Activated naive CD4-positive, alpha-beta T cell treated with Interleukin-2 at 50 U/mL for 16 hours (primary cell): Measurements from ENCODE around the gene WNK4.

Experiments
- DNase-seq: peaks from one replicate; pipeline ENCODE4 v3.0.0-alpha.2; 2020

Gene WNK4

DNA sequence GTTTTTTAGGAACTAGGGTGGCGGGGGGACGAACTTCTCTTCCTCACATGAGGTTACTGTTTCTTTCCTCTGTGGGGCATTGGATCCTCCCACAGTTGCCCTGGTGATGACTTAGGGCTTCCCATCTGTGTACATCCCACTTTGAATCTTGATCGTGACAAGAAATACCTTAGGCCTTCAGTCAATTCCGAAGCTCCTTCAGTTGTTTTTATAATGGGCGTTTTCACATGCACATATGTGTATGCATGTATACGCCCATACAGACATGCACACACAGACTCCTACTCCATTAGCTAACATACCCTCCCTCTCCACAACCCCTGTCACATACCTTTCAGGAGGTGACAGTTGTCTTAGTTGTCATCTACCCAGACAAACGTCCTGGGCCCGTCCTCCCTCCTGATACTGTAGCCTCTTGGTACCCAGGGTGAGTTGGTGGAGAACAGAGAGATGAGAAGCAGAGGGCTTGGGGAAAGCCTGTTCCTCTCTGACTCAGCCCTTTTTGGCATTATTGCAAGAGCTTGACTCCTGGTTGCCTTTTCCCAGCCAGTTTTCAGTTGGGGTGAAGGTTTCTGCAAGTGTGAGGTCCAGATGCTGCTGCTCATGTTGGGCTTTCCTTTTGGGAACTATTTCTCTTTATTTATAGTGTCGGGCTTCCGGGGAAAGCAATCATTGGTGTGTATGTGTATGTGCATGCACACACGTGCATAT is 61.7 kb downstream of the WNK4 start:
- no peak for DNase-seq

DNA sequence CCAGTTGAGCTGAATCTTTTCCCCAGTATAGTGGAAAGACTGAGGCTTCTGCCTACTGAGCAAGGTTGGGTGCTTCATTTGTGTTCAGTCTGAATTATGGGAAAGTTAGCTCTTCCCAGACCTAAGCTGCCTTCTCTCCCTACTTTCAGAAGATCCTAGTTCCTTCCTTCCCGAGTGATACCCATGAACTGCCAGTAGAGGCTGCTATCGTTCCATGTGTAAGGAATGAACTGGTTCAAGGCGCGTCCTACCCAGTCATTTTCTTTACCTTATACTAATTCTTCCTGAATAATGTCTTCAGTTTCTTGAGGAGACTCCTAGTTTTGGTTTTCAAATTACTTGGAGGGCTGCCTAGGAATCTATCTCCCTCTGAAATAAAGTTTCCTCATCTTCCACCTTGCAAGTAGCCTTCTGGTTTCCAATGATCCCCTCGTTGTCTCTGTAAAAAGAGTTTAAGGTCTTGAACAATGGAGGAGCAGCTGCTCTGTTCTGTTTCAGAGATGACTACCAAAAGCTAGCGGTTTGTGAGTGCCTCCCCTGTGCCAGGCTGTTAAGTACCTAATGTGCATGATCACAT is 63.0 kb downstream of the WNK4 start:
- no peak for DNase-seq

DNA sequence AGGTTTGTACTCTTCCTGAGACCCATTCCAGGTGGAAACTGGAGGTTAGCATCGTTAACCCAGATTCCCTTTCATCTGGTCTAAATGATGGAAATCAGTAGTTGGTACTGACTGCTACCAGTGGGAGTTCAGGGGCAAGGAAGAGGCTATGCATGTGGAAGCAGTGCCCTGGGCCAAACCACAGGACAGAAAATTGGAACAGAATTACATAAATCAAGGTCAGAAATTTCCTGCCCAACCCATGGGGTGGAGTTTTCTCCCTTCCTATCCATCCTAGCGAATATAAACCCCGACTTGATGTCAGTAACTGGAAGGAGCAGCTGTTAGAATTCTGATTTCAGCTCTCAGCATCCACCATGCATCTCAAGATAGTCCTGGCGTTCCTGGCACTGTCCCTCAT is 63.9 kb downstream of the WNK4 start, which contains the start of gene AOC2:
Gene AOC2 (plus strand): TSS at position 310 of the 400 bp plus-strand sequence. CDS start 47 bp downstream, at position 357.
- DNase-seq = no peak

DNA sequence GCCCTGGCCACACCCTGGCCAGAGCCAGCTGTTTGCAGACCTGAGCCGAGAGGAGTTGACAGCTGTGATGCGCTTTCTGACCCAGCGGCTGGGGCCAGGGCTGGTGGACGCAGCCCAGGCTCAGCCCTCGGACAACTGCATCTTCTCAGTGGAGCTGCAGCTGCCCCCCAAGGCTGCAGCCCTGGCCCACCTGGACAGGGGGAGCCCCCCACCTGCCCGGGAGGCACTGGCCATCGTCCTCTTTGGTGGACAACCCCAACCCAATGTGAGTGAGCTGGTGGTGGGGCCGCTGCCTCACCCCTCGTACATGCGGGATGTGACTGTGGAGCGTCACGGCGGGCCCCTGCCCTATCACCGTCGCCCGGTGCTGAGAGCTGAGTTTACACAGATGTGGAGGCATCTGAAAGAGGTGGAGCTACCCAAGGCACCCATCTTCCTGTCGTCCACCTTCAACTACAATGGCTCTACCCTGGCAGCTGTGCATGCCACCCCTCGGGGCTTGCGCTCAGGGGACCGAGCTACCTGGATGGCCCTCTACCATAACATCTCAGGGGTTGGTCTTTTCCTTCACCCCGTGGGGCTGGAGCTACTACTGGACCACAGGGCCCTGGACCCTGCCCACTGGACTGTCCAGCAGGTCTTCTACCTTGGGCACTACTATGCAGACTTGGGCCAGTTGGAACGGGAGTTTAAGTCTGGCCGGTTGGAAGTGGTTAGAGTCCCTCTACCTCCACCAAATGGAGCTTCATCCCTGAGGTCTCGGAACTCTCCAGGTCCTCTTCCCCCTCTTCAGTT is 64.5 kb downstream of the WNK4 start:
- DNase-seq = no peak

DNA sequence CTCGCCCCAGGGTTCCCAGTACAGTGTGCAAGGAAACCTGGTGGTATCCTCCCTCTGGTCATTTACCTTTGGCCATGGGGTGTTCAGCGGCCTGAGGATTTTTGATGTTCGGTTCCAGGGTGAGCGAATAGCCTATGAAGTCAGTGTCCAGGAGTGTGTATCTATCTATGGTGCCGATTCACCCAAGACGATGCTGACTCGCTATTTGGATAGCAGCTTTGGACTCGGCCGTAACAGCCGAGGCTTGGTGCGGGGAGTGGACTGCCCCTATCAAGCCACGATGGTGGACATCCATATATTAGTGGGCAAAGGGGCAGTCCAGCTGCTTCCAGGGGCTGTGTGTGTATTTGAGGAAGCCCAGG is 65.1 kb downstream of the WNK4 start:
- no peak for DNase-seq

DNA sequence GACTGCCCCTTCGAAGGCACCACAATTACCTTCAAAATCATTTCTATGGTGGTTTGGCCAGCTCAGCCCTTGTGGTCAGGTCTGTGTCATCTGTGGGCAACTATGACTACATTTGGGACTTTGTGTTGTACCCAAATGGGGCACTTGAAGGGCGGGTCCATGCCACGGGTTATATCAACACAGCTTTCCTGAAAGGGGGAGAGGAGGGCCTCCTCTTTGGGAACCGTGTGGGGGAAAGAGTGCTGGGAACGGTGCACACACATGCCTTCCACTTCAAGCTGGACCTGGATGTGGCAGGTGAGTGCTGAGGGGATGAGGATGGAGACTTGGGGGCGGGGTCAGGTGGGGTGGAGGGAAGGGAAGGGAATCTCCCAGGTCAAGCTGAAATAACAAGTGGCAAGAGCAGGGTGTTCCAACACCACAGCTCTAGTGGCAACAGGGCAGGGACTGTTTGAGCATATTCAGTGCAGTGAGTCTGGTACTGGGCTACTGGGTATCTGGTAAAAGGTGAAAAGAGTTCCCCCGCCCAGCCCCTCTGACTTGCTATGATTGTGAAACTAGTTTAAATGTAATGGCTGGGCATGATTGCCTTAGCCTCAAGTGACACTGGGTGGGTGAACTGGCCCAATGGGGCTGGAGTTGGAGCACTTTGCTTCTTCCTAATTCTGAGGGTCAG is 65.6 kb downstream of the WNK4 start:
- peak; percentile 51 for DNase-seq
